Endothelial cell of coronary artery (primary cell): ENCODE data around the gene ING3. TPM values are rescaled to one million over a fixed set of nuclear protein-coding genes. Genes with fewer than 3 reads are reported as not detected.

ENCODE experiments used
- total RNA-seq: library from RNA; depleted of rRNA; stranded (reverse); fragments of >200 nt; gene quantifications from 2 replicates; pipeline ENCODE4 v1.2.3, GENCODE V29; 2014

ING3 gene, protein sequence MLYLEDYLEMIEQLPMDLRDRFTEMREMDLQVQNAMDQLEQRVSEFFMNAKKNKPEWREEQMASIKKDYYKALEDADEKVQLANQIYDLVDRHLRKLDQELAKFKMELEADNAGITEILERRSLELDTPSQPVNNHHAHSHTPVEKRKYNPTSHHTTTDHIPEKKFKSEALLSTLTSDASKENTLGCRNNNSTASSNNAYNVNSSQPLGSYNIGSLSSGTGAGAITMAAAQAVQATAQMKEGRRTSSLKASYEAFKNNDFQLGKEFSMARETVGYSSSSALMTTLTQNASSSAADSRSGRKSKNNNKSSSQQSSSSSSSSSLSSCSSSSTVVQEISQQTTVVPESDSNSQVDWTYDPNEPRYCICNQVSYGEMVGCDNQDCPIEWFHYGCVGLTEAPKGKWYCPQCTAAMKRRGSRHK
- total RNA-seq, result 13.7 and 13.9 TPM in 2 replicates

DNA sequence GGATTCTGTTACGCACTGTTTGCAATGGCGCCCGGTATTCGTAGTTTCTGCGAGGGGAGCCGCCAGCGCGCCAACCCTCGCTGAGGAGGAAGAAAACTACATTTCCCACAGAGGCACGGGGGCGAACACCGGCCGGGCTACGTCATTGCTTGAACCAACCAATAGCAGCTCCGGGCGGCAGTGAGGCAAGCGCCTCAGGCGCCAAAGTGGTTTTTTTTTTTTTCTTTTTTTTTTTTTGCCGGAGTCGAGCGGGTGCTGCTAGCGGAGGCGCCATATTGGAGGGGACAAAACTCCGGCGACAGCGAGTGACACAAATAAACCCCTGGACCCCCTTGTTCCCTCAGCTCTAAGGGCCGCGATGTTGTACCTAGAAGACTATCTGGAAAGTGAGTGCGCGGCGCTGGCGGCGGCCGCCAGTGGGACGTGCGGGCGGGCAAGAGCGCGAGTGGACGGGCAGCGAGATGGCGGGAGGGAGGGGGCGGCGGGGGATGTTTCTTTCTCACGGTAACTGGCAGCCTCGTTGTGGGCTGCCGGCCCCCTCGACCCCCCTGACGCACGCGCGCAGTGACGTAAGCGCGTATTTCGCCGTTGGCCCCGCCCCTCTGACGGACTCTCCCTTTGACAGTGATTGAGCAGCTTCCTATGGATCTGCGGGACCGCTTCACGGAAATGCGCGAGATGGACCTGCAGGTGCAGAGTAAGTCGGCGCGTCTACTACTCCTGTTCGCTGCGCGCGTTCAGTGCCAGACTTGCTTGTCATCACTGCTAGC lies at the start of gene ING3:
ING3 (plus strand) TSS at position 239 of the 770 bp plus-strand sequence; CDS start at position 359, 120 bp downstream.

GRCh38 chr7:120988591-120989256 lies 38.1 kb downstream of the ING3 start, which contains the start of gene CPED1:
TSS of gene CPED1 (plus strand) at chr7:120988711. CDS start at chr7:120989622, 911 bp downstream.

Other genes with a start within 250 kb of the ING3 start
- 10.7 and 21.1 TPM in 2 replicates for gene TSPAN12, start 92.6 kb upstream of the ING3 start, total RNA-seq
- 0.27 and 3.4 TPM in 2 replicates for gene CPED1, start 37.9 kb downstream of the ING3 start, total RNA-seq